ENCODE results near the gene HAPSTR1. TPM values are rescaled to one million over a fixed set of nuclear protein-coding genes. Genes with fewer than 3 reads are reported as not detected.

The HAPSTR1 gene
- polyA plus RNA-seq, 2 donors, result 11.4 to 14.2 TPM

GRCh38 chr16:9050102-9050830 lies 41.2 kb upstream of the HAPSTR1 start:
- H3K4me3 ChIP-seq (ENCODE audit: low read depth in 1 of 2, low read length in 2 of 2), result no peak overlapping the region
- H3K27me3 ChIP-seq (ENCODE audit: control insufficient read depth in 1 of 2, insufficient read depth in 2 of 2, low read length in 2 of 2), result no peaks in the 10 kb centered on the region
- no peaks in the 10 kb centered on the region for H3K9me3 ChIP-seq (ENCODE audit: control insufficient read depth in 2 of 2, insufficient read depth in 1 of 2, low read depth in 1 of 2, low read length in 1 of 2)
- 65 to 71% methylated on average over 20 of the region's 20 CpGs for WGBS, 2 donors
- no peak overlapping the region for H3K27ac ChIP-seq (ENCODE audit: low read depth in 2 of 2, low read length in 1 of 2)
- no peaks in the 10 kb centered on the region for H3K36me3 ChIP-seq (ENCODE audit: control insufficient read depth in 2 of 2, insufficient read depth in 2 of 2, low read length in 1 of 2)
- H3K4me1 ChIP-seq (ENCODE audit: control insufficient read depth in 2 of 2, insufficient read depth in 2 of 2, low read length in 1 of 2), result peaks cover 2 to 3% of the 10 kb centered on the region in 2 donors

GRCh38 chr16:9053006-9053601 lies 38.3 kb upstream of the HAPSTR1 start:
- H3K4me3 ChIP-seq (ENCODE audit: low read depth in 1 of 2, low read length in 2 of 2), result no peak overlapping the region
- no peaks in the 10 kb centered on the region for H3K9me3 ChIP-seq (ENCODE audit: control insufficient read depth in 2 of 2, insufficient read depth in 1 of 2, low read depth in 1 of 2, low read length in 1 of 2)
- H3K27ac ChIP-seq (ENCODE audit: low read depth in 2 of 2, low read length in 1 of 2), result no peak overlapping the region
- H3K4me1 ChIP-seq (ENCODE audit: control insufficient read depth in 2 of 2, insufficient read depth in 2 of 2, low read length in 1 of 2), result peaks cover 0 to under 1% of the 10 kb centered on the region in 2 donors
- 50% methylated on average over 9 of the region's 9 CpGs for WGBS, 2 donors
- no peaks in the 10 kb centered on the region for H3K36me3 ChIP-seq (ENCODE audit: control insufficient read depth in 2 of 2, insufficient read depth in 2 of 2, low read length in 1 of 2)
- H3K27me3 ChIP-seq (ENCODE audit: control insufficient read depth in 1 of 2, insufficient read depth in 2 of 2, low read length in 2 of 2), result no peaks in the 10 kb centered on the region

- H3K4me3 ChIP-seq (ENCODE audit: low read depth in 1 of 2, low read length in 2 of 2), result no peak overlapping the region
- no peak overlapping the region for H3K27ac ChIP-seq (ENCODE audit: low read depth in 2 of 2, low read length in 1 of 2)
- no peaks in the 10 kb centered on the region for H3K27me3 ChIP-seq (ENCODE audit: control insufficient read depth in 1 of 2, insufficient read depth in 2 of 2, low read length in 2 of 2)
- 46 to 64% methylated on average over 4 of the region's 4 CpGs for WGBS, 2 donors
- H3K9me3 ChIP-seq (ENCODE audit: control insufficient read depth in 2 of 2, insufficient read depth in 1 of 2, low read depth in 1 of 2, low read length in 1 of 2), result no peaks in the 10 kb centered on the region
- no peaks in the 10 kb centered on the region for H3K4me1 ChIP-seq (ENCODE audit: control insufficient read depth in 2 of 2, insufficient read depth in 2 of 2, low read length in 1 of 2)
- no peaks in the 10 kb centered on the region for H3K36me3 ChIP-seq (ENCODE audit: control insufficient read depth in 2 of 2, insufficient read depth in 2 of 2, low read length in 1 of 2)
Measured at GRCh38 chr16:9054460-9054859, 37.0 kb upstream of the HAPSTR1 start.

GRCh38 chr16:9055115-9055514 lies 36.3 kb upstream of the HAPSTR1 start:
- no peaks in the 10 kb centered on the region for H3K27me3 ChIP-seq (ENCODE audit: control insufficient read depth in 1 of 2, insufficient read depth in 2 of 2, low read length in 2 of 2)
- no peaks in the 10 kb centered on the region for H3K9me3 ChIP-seq (ENCODE audit: control insufficient read depth in 2 of 2, insufficient read depth in 1 of 2, low read depth in 1 of 2, low read length in 1 of 2)
- WGBS, 2 donors, result 83 to 87% methylated on average over 2 of the region's 2 CpGs
- no peak overlapping the region for H3K4me3 ChIP-seq (ENCODE audit: low read depth in 1 of 2, low read length in 2 of 2)
- H3K27ac ChIP-seq (ENCODE audit: low read depth in 2 of 2, low read length in 1 of 2), result no peak overlapping the region
- no peaks in the 10 kb centered on the region for H3K36me3 ChIP-seq (ENCODE audit: control insufficient read depth in 2 of 2, insufficient read depth in 2 of 2, low read length in 1 of 2)
- H3K4me1 ChIP-seq (ENCODE audit: control insufficient read depth in 2 of 2, insufficient read depth in 2 of 2, low read length in 1 of 2), result no peaks in the 10 kb centered on the region

DNA sequence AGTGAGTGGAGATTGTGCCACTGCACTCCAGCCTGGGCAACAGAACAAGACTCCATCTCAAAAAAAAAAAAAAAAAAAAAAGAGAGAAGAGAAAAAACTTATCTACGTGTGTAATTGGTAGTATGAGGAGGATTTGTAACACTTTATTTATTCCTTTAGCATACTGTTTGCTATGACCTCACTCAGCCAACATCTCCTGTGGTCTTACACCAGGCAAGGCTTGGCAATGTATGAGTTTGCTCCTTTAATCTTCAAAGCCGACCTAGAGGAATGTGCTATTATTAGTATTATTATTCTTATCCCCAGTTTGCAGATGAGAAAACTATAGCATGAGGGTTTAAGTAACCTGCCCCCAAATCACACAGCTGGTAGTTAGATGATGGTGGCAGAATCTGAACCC lies 35.8 kb upstream of the HAPSTR1 start:
- WGBS, 2 donors, result 61 to 74% methylated on average over 2 of the region's 2 CpGs
- Histone ChIP-seq H3K4me1 (ENCODE audit: control insufficient read depth in 2 of 2, insufficient read depth in 2 of 2, low read length in 1 of 2) (no peaks in the 10 kb centered on the region), H3K9me3 (ENCODE audit: control insufficient read depth in 2 of 2, insufficient read depth in 1 of 2, low read depth in 1 of 2, low read length in 1 of 2) (no peaks in the 10 kb centered on the region), H3K27me3 (ENCODE audit: control insufficient read depth in 1 of 2, insufficient read depth in 2 of 2, low read length in 2 of 2) (no peaks in the 10 kb centered on the region), H3K36me3 (ENCODE audit: control insufficient read depth in 2 of 2, insufficient read depth in 2 of 2, low read length in 1 of 2) (no peaks in the 10 kb centered on the region), H3K4me3 (ENCODE audit: low read depth in 1 of 2, low read length in 2 of 2) (no peak overlapping the region), H3K27ac (ENCODE audit: low read depth in 2 of 2, low read length in 1 of 2) (no peak overlapping the region)

DNA sequence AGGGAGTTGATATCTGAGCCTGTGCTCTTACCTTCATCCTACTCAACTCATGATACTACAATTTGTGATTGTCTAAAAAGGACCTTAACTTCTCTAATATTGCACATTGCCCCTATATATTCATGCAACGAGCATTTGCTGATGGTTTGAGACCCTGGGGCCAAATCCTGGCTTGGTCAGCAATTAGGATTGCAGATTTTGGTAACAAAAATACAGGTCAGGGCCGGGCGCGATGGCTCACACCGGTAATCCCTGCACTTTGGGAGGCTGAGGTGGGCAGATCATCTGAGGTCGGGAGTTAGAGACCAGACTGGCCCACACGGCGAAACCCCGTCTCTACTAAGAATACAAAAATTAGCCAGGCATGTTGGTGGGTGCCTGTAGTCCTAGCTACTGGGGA lies 35.4 kb upstream of the HAPSTR1 start:
- H3K4me1 ChIP-seq (ENCODE audit: control insufficient read depth in 2 of 2, insufficient read depth in 2 of 2, low read length in 1 of 2), result no peaks in the 10 kb centered on the region
- no peaks in the 10 kb centered on the region for H3K27me3 ChIP-seq (ENCODE audit: control insufficient read depth in 1 of 2, insufficient read depth in 2 of 2, low read length in 2 of 2)
- no peaks in the 10 kb centered on the region for H3K9me3 ChIP-seq (ENCODE audit: control insufficient read depth in 2 of 2, insufficient read depth in 1 of 2, low read depth in 1 of 2, low read length in 1 of 2)
- no peak overlapping the region for H3K27ac ChIP-seq (ENCODE audit: low read depth in 2 of 2, low read length in 1 of 2)
- no peaks in the 10 kb centered on the region for H3K36me3 ChIP-seq (ENCODE audit: control insufficient read depth in 2 of 2, insufficient read depth in 2 of 2, low read length in 1 of 2)
- WGBS, 2 donors, result 88 to 91% methylated on average over 9 of the region's 9 CpGs
- H3K4me3 ChIP-seq (ENCODE audit: low read depth in 1 of 2, low read length in 2 of 2), result no peak overlapping the region

DNA sequence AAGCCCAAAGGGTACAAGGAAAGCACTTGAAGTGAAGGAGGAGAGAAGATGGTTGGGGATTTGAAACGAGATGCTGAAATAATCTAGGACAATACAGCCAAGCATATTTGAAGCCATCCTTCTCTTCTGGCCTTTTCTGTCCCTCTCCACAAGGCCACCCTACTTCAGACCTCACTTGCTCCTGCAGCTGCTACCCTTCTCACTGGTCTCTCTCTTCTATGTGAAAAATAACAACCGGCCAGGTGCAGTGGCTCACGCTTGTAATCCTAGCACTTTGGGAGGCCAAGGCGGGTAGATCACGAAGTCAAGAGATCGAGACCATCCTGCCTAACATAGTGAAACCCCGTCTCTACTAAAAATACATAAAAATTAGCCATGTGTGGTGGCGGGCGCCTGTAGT lies 33.2 kb upstream of the HAPSTR1 start:
- no peak overlapping the region for H3K27ac ChIP-seq (ENCODE audit: low read depth in 2 of 2, low read length in 1 of 2)
- H3K27me3 ChIP-seq (ENCODE audit: control insufficient read depth in 1 of 2, insufficient read depth in 2 of 2, low read length in 2 of 2), result no peaks in the 10 kb centered on the region
- no peaks in the 10 kb centered on the region for H3K4me1 ChIP-seq (ENCODE audit: control insufficient read depth in 2 of 2, insufficient read depth in 2 of 2, low read length in 1 of 2)
- no peak overlapping the region for H3K4me3 ChIP-seq (ENCODE audit: low read depth in 1 of 2, low read length in 2 of 2)
- H3K36me3 ChIP-seq (ENCODE audit: control insufficient read depth in 2 of 2, insufficient read depth in 2 of 2, low read length in 1 of 2), result no peaks in the 10 kb centered on the region
- WGBS, 2 donors, result 85 to 93% methylated on average over 9 of the region's 9 CpGs
- H3K9me3 ChIP-seq (ENCODE audit: control insufficient read depth in 2 of 2, insufficient read depth in 1 of 2, low read depth in 1 of 2, low read length in 1 of 2), result no peaks in the 10 kb centered on the region

DNA sequence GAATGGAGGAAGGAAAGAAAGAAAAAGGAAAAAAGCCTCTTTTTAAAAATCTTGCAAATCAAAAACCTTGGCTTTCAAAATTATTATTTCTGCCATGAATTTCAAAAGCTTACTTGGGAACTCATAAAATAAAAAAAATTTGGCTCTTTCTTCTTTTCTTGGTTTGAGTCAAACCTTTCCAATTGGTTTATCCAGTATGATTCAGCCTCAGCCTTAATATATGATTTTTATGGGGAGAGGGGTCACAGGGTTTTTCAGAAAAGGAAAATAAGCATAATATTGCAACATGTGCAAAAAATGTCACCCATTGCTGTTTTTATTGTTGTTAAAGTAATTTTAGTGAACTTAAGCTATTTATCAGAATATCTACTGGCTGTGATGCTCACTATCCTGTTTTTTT lies 31.2 kb upstream of the HAPSTR1 start:
- Histone ChIP-seq H3K4me1 (ENCODE audit: control insufficient read depth in 2 of 2, insufficient read depth in 2 of 2, low read length in 1 of 2) (no peaks in the 10 kb centered on the region), H3K27ac (ENCODE audit: low read depth in 2 of 2, low read length in 1 of 2) (no peak overlapping the region), H3K36me3 (ENCODE audit: control insufficient read depth in 2 of 2, insufficient read depth in 2 of 2, low read length in 1 of 2) (no peaks in the 10 kb centered on the region), H3K9me3 (ENCODE audit: control insufficient read depth in 2 of 2, insufficient read depth in 1 of 2, low read depth in 1 of 2, low read length in 1 of 2) (no peaks in the 10 kb centered on the region), H3K4me3 (ENCODE audit: low read depth in 1 of 2, low read length in 2 of 2) (no peak overlapping the region), H3K27me3 (ENCODE audit: control insufficient read depth in 1 of 2, insufficient read depth in 2 of 2, low read length in 2 of 2) (no peaks in the 10 kb centered on the region)

GRCh38 chr16:9061358-9061813 lies 30.1 kb upstream of the HAPSTR1 start:
- Histone ChIP-seq H3K36me3 (ENCODE audit: control insufficient read depth in 2 of 2, insufficient read depth in 2 of 2, low read length in 1 of 2) (no peaks in the 10 kb centered on the region), H3K9me3 (ENCODE audit: control insufficient read depth in 2 of 2, insufficient read depth in 1 of 2, low read depth in 1 of 2, low read length in 1 of 2) (no peaks in the 10 kb centered on the region), H3K27ac (ENCODE audit: low read depth in 2 of 2, low read length in 1 of 2) (no peak overlapping the region), H3K27me3 (ENCODE audit: control insufficient read depth in 1 of 2, insufficient read depth in 2 of 2, low read length in 2 of 2) (no peaks in the 10 kb centered on the region), H3K4me1 (ENCODE audit: control insufficient read depth in 2 of 2, insufficient read depth in 2 of 2, low read length in 1 of 2) (no peaks in the 10 kb centered on the region), H3K4me3 (ENCODE audit: low read depth in 1 of 2, low read length in 2 of 2) (no peak overlapping the region)
- WGBS, 2 donors, result 39 to 48% methylated on average over 4 of the region's 4 CpGs

- Histone ChIP-seq H3K36me3 (ENCODE audit: control insufficient read depth in 2 of 2, insufficient read depth in 2 of 2, low read length in 1 of 2) (no peaks in the 10 kb centered on the region), H3K4me1 (ENCODE audit: control insufficient read depth in 2 of 2, insufficient read depth in 2 of 2, low read length in 1 of 2) (no peaks in the 10 kb centered on the region), H3K9me3 (ENCODE audit: control insufficient read depth in 2 of 2, insufficient read depth in 1 of 2, low read depth in 1 of 2, low read length in 1 of 2) (no peaks in the 10 kb centered on the region), H3K27me3 (ENCODE audit: control insufficient read depth in 1 of 2, insufficient read depth in 2 of 2, low read length in 2 of 2) (no peaks in the 10 kb centered on the region), H3K4me3 (ENCODE audit: low read depth in 1 of 2, low read length in 2 of 2) (no peak overlapping the region), H3K27ac (ENCODE audit: low read depth in 2 of 2, low read length in 1 of 2) (no peak overlapping the region)
- WGBS, 2 donors, result 82 to 86% methylated on average over 7 of the region's 7 CpGs
Measured at GRCh38 chr16:9062301-9062700, 29.1 kb upstream of the HAPSTR1 start.
